HCT116 (cell line): ENCODE measurements around the gene RPL35. TPM values are rescaled to one million over a fixed set of nuclear protein-coding genes. Genes with fewer than 3 reads are reported as not detected.

Experiments
- ATAC-seq: fragments of 200-7000 bp; cut with Tn5 transposase; 2 replicates; pipeline ENCODE4 v1.9.1; 2020; ENCODE audit warnings: mild to moderate bottlenecking, moderate library complexity
- BruUV-seq: library from RNA; stranded (reverse); fragments of 400-500 nt; replicated peaks from 2 replicates; lab custom pipeline; 2021; lab: Mats Ljungman, UMichigan
- CTCF ChIA-PET: fragments of 300-600 bp; sonication (Branson Sonifier 250); formaldehyde crosslinking; loops from one replicate; lab custom pipeline; 2021; ENCODE audit warnings: antibody characterized with exemption; lab: Charles Lee
- POLR2A ChIA-PET: fragments of 300-600, 350-600 bp; sonication (Branson Sonifier 250); formaldehyde crosslinking; loops from one replicate; lab custom pipeline; 2021; ENCODE audit warnings: antibody characterized with exemption; lab: Charles Lee
- RAD21 ChIA-PET, 2 experiments: fragments of 300-600 bp; sonication (Branson Sonifier 250); formaldehyde crosslinking; loops; one replicate each; lab custom pipeline; 2023; ENCODE audit warnings: low total read pairs in 2 of 2; ENCODE audit not compliant: uncharacterized antibody in 2 of 2, unreplicated experiment in 2 of 2, low non-redundant PET in 1 of 2; lab: Charles Lee
- DNase-seq: peaks from one replicate; pipeline ENCODE4 v3.0.0-alpha.2; 2010; ENCODE audit warnings: low read depth, low spot score
- H2AFZ ChIP-seq: fragments of 200-600 bp; shearing (Covaris generic), sonication (generic); 2 replicates; pipeline ENCODE4 v1.6.1; 2017; ENCODE audit warnings: low read depth, mixed run types, mixed read lengths, antibody characterized with exemption, low read length; ENCODE audit not compliant: poor library complexity, severe bottlenecking
- H3K27ac ChIP-seq: 2 replicates; pipeline ENCODE4 v1.5.1; 2012; ENCODE audit warnings: low read depth, low read length
- H3K27me3 ChIP-seq: fragments of 200-600 bp; sonication (generic); 2 replicates; pipeline ENCODE4 v1.6.1; 2016; ENCODE audit warnings: mixed run types, low read length, mixed read lengths; ENCODE audit not compliant: insufficient read depth
- H3K36me3 ChIP-seq, 2 experiments: fragments of 200-500 bp in 1 of 2; fragments of 200-600 bp in 1 of 2; sonication (Bioruptor generic) in 1 of 2; sonication (generic) in 1 of 2; 2 replicates each; pipeline versions ENCODE4 v1.5.1 to v1.6.1; 2014 to 2016; ENCODE audit warnings: low read length in 2 of 2, inconsistent platforms in 1 of 2, mixed read lengths in 1 of 2, mixed run types in 1 of 2; ENCODE audit not compliant: insufficient read depth in 2 of 2, control insufficient read depth in 1 of 2
- H3K4me1 ChIP-seq, 2 experiments: fragments of 200-600 bp in 1 of 2; sonication (generic) in 1 of 2; 2 replicates each; pipeline versions ENCODE4 v1.5.1 to v1.6.1; 2012 to 2017; ENCODE audit warnings: low read length in 2 of 2, inconsistent platforms in 1 of 2, mild to moderate bottlenecking in 1 of 2, mixed read lengths in 1 of 2, mixed run types in 1 of 2, moderate library complexity in 1 of 2; ENCODE audit not compliant: insufficient read depth in 2 of 2, control insufficient read depth in 1 of 2
- H3K4me2 ChIP-seq: fragments of 200-600 bp; sonication (generic); 2 replicates; pipeline ENCODE4 v1.6.1; 2017; ENCODE audit warnings: mixed run types, low read length, mixed read lengths
- H3K4me3 ChIP-seq, 2 experiments: fragments of 200-600 bp in 1 of 2; sonication (generic) in 1 of 2; replicated peaks in 1 of 2; 2 replicates each; pipeline ENCODE4 v1.5.1; 2011 to 2016; ENCODE audit warnings: low read length in 2 of 2, control low read depth in 1 of 2, low read depth in 1 of 2, mild to moderate bottlenecking in 1 of 2, mixed read lengths in 1 of 2, mixed run types in 1 of 2
- H3K79me2 ChIP-seq: fragments of 200-600 bp; sonication (generic); 2 replicates; pipeline ENCODE4 v1.6.1; 2017; ENCODE audit warnings: mild to moderate bottlenecking, mixed run types, low read length, moderate library complexity, mixed read lengths; ENCODE audit not compliant: insufficient read depth
- H3K9ac ChIP-seq: fragments of 200-600 bp; sonication (generic); 2 replicates; pipeline ENCODE4 v1.6.1; 2016; ENCODE audit warnings: low read length, mixed read lengths
- H3K9me2 ChIP-seq: fragments of 200-600 bp; sonication (generic), shearing (Covaris generic); 2 replicates; pipeline ENCODE4 v1.6.1; 2017; ENCODE audit warnings: mixed run types, mild to moderate bottlenecking, moderate library complexity; ENCODE audit not compliant: insufficient read depth
- H3K9me3 ChIP-seq, 2 experiments: fragments of 200-500 bp in 1 of 2; fragments of 200-600 bp in 1 of 2; sonication (Bioruptor generic) in 1 of 2; sonication (generic) in 1 of 2; 2 replicates each; pipeline ENCODE4 v1.6.1; 2014 to 2017; ENCODE audit warnings: low read length in 2 of 2, mixed read lengths in 2 of 2, inconsistent platforms in 1 of 2, low read depth in 1 of 2, mild to moderate bottlenecking in 1 of 2, mixed run types in 1 of 2, moderate library complexity in 1 of 2; ENCODE audit not compliant: control insufficient read depth in 1 of 2, insufficient read depth in 1 of 2
- H4K20me1 ChIP-seq: fragments of 200-600 bp; sonication (generic), shearing (Covaris generic); 2 replicates; pipeline ENCODE4 v1.6.1; 2017; ENCODE audit warnings: mixed run types, mild to moderate bottlenecking, moderate library complexity; ENCODE audit not compliant: insufficient read depth
- CEBPB ChIP-seq: IDR thresholded peaks from 2 replicates; pipeline ENCODE4 v1.6.1; 2012; ENCODE audit warnings: low read depth
- CTCF ChIP-seq, 3 experiments: fragments of 200-600 bp in 1 of 3; sonication (generic) in 1 of 3; IDR thresholded peaks in 2 of 3; conservative IDR thresholded peaks in 1 of 3; 2 replicates each; pipeline ENCODE4 v1.5.1; 2012 to 2017; ENCODE audit warnings: low read depth in 2 of 3, low read length in 2 of 3, antibody characterized with exemption in 1 of 3, borderline replicate concordance in 1 of 3, control low read depth in 1 of 3, mild to moderate bottlenecking in 1 of 3, mixed read lengths in 1 of 3, mixed run types in 1 of 3, moderate library complexity in 1 of 3; ENCODE audit not compliant: insufficient read depth in 1 of 3
- EGR1 ChIP-seq: IDR thresholded peaks from 2 replicates; pipeline ENCODE4 v1.6.1; 2012; ENCODE audit warnings: low read depth
- ELF1 ChIP-seq: IDR thresholded peaks from 2 replicates; pipeline ENCODE4 v1.6.1; 2012; ENCODE audit warnings: low read depth, borderline replicate concordance
- EZH2 ChIP-seq: fragments of 200-600 bp; sonication (generic); IDR thresholded peaks from 2 replicates; pipeline ENCODE4 v1.6.1; 2017; ENCODE audit warnings: antibody characterized with exemption, mixed run types
- FOSL1 ChIP-seq: IDR thresholded peaks from 2 replicates; pipeline ENCODE4 v1.6.1; 2012; ENCODE audit warnings: low read depth
- JUND ChIP-seq: IDR thresholded peaks from 2 replicates; pipeline ENCODE4 v1.6.1; 2012
- MAX ChIP-seq: IDR thresholded peaks from 2 replicates; pipeline ENCODE4 v1.6.1; 2012
- POLR2A ChIP-seq: IDR thresholded peaks from 2 replicates; pipeline ENCODE4 v1.7.0; 2011; ENCODE audit warnings: borderline replicate concordance; ENCODE audit not compliant: insufficient read depth, insufficient read length; ENCODE audit errors: extremely low read depth
- POLR2AphosphoS5 ChIP-seq: IDR thresholded peaks from 2 replicates; pipeline ENCODE4 v1.6.1; 2011; ENCODE audit warnings: mild to moderate bottlenecking, low read depth, low read length, moderate library complexity
- RAD21 ChIP-seq: IDR thresholded peaks from 2 replicates; pipeline ENCODE4 v1.6.1; 2012; ENCODE audit warnings: low read depth, mild to moderate bottlenecking
- REST ChIP-seq: IDR thresholded peaks from 2 replicates; pipeline ENCODE4 v1.6.1; 2012; ENCODE audit warnings: low read depth
- SIN3A ChIP-seq: IDR thresholded peaks from 2 replicates; pipeline ENCODE4 v1.6.1; 2012; ENCODE audit warnings: low read depth
- SP1 ChIP-seq: IDR thresholded peaks from 2 replicates; pipeline ENCODE4 v1.6.1; 2012; ENCODE audit warnings: low read depth
- SRF ChIP-seq: IDR thresholded peaks from 2 replicates; pipeline ENCODE4 v1.6.1; 2012; ENCODE audit warnings: low read depth
- ZNF274 ChIP-seq: fragments of 200-500 bp; sonication (Bioruptor generic); IDR thresholded peaks from 2 replicates; pipeline ENCODE4 v1.6.1; 2014; ENCODE audit warnings: mild to moderate bottlenecking, low read depth, low read length, inconsistent platforms
- intact Hi-C: fragments of 100-400 bp; cut with micrococcal nuclease; formaldehyde crosslinking; loops from 2 replicates; pipeline ENCODE4 v1.10.0; 2022
- total RNA-seq: library from RNA; stranded (reverse); gene quantifications from one replicate; pipeline ENCODE4 v1.2.1, GENCODE V29; 2021; ENCODE audit not compliant: unreplicated experiment

Gene RPL35
- total RNA-seq, 1 experiment from 2014 or later, result 1,754 TPM

- ChIA-PET POLR2A (no interaction called here), CTCF (no interaction called here), RAD21 (no interaction called here)
- intact Hi-C loops, result no loop called here
- DNase-seq, result no peak
- H3K4me3 ChIP-seq, result no peak overlapping the region
- H3K27ac ChIP-seq, result no peak overlapping the region
- no peaks in the 10 kb centered on the region for H3K9me3 ChIP-seq
- H3K4me1 ChIP-seq, result no peaks in the 10 kb centered on the region
- H3K9ac ChIP-seq, result no peak overlapping the region
- no peak for TF ChIP-seq EGR1
- no peak for TF ChIP-seq SIN3A
- TF ChIP-seq ZNF274, result no peak
- no peak for TF ChIP-seq SRF
- TF ChIP-seq EZH2, result no peak
- no peak for TF ChIP-seq SP1
- no peak for TF ChIP-seq REST
- no peak for TF ChIP-seq POLR2A
- no peak for TF ChIP-seq CTCF (IDR thresholded peaks at IDR 0.05 in 2 of 3, conservative IDR thresholded peaks at IDR 0.05 in 1 of 3; ENCODE audit: borderline replicate concordance in 1 of 3, insufficient read depth in 1 of 3, low read depth in 2 of 3, low read length in 2 of 3)
- no peak for TF ChIP-seq FOSL1
- TF ChIP-seq ELF1, result no peak
- TF ChIP-seq RAD21, result no peak
- TF ChIP-seq MAX, result no peak
- no peak for TF ChIP-seq CEBPB
- no peak for TF ChIP-seq JUND
- TF ChIP-seq POLR2AphosphoS5, result no peak
- H3K27me3 ChIP-seq, result no peaks in the 10 kb centered on the region
- BruUV-seq, result no TSS peak
- no peaks in the 10 kb centered on the region for H3K79me2 ChIP-seq
- no peak for ATAC-seq
- H3K4me2 ChIP-seq, result no peak overlapping the region
- H2AFZ ChIP-seq, result no peak overlapping the region
- peaks cover 0 to 2% of the 10 kb centered on the region in 2 experiments for H3K36me3 ChIP-seq
- no peaks in the 10 kb centered on the region for H4K20me1 ChIP-seq
- H3K9me2 ChIP-seq, result no peaks in the 10 kb centered on the region
Observed at GRCh38 chr9:124887832-124888231, 26.1 kb upstream of the RPL35 start.
